GM12875 (cell line): ENCODE measurements around the gene SYNJ2.
A peak's percentile ranks its signal among the peaks of the same experiment; 100 is the strongest.

ENCODE experiments used
- H3K4me3 ChIP-seq: one replicate; pipeline ENCODE4 v1.5.1; 2011; ENCODE audit warnings: low read depth, low read length, control low read depth
- TF ChIP-seq, protein P1 (sequence below): IDR thresholded peaks from 2 replicates; pipeline ENCODE4 v1.5.1; 2011; ENCODE audit warnings: low read depth, mild to moderate bottlenecking, control low read depth, inconsistent platforms, low read length, moderate library complexity, borderline replicate concordance; ENCODE audit not compliant: insufficient read depth

The SYNJ2 gene

DNA sequence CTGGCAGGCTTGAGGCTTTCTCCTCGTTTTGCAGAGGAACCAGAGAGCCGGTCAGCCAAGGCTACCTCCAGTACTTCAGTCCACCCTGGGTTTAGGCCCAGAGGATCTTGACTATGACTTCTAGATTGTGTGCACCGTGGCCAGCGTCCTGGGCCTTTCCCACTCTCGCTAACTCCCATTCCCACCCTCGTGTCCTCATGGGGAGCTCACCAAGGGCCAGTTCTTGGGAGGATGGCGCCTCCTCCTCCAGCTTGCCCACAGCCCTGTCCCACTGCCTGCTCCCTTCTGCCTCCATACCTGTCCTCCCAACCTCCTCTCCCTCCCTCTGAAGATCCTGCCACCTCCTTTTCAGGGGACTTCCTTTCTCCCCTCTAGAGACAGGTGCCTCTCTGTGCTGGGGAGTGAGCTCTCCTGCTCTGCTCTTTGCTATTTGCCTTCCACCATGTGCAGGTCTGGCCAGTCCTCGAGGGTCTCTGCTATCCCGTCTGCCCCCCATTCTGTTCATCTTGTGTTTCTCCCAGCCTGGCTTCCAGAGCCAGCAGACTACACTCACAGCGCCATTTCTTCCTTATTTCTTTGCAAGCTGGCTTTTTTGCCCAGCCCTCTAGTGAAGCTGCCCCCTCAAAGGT lies 4.4 kb upstream of the SYNJ2 start:
- TF ChIP-seq, protein P1, sequence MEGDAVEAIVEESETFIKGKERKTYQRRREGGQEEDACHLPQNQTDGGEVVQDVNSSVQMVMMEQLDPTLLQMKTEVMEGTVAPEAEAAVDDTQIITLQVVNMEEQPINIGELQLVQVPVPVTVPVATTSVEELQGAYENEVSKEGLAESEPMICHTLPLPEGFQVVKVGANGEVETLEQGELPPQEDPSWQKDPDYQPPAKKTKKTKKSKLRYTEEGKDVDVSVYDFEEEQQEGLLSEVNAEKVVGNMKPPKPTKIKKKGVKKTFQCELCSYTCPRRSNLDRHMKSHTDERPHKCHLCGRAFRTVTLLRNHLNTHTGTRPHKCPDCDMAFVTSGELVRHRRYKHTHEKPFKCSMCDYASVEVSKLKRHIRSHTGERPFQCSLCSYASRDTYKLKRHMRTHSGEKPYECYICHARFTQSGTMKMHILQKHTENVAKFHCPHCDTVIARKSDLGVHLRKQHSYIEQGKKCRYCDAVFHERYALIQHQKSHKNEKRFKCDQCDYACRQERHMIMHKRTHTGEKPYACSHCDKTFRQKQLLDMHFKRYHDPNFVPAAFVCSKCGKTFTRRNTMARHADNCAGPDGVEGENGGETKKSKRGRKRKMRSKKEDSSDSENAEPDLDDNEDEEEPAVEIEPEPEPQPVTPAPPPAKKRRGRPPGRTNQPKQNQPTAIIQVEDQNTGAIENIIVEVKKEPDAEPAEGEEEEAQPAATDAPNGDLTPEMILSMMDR: no peak
- no peak overlapping the region for H3K4me3 ChIP-seq

DNA sequence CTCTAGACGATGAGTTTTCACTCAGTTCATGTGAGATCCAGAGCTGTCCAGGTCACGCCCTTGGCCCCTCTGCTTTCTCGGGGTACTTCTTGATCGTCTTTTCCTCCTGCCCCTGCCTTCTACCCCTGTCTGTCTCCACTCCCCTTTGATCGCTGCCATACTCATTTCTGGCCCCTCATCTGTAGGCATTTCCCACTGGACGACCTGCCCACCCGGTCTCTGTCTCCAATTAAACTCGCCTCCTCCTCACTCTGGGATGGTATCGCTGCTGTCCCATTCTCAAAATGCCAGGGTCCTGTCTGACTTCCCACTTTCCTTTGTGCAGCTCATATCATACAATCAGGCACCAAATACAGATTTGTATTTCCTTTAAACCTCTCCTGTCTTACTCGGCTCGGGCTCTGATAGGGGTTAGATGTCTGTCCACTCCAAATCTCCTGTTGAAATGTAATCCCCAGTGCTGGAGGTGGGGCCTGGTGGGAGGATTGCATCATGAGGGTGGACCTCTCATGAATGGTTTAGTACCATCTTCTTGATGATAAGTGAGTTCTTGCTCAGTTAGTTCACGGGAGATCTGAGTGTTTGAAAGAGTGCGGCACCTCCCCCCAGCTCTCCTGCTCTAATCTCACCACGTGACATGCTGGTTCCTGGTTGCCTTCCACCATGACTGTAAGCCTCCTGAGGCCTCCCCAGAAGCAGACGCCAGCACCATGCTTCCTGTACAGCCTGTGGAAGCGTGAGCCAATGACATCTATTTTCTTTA lies 3.5 kb upstream of the SYNJ2 start:
- TF ChIP-seq, protein P1: no peak
- H3K4me3 ChIP-seq: no peak overlapping the region

DNA sequence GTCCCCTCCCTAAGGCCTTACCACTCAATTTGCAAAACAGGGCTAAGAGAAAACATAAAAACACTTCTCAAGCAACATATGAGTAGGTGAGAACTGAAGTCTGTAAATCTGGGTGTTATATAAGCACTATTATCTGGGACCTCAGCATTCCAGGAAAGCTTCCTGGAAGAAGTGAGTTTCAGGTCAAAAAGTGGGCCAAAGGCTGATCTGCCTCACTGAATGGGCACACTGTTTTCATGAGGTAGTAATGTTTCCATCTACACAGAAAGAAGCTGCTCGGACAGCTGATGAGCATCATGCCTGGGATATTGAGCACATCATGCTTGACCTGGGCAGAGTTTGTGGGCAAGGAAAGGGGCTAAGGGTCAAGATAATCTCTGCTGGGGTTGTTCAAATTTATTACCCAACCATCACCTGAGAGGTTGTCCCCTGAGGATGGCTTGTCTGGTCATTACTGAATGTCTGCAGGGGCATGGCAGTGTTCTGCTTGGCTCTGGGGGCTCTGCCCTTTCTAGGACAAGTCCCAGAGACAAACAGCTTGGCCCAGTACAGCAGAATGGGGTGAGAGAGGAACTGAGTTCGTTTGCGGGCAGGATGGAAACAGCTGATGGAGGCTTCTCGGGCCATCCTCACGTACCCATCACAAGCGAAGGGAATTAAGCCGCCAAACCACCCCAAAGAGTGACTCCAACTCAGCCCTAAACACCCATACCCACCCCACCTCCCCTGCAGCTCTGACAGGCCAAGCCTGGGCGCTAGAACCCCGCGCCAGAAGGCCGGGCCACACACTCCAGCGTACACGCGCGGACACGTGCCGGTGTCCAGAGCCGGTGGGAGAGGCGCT lies 1.2 kb upstream of the SYNJ2 start:
- TF ChIP-seq, protein P1: no peak
- peak overlapping the region; percentile 60 for H3K4me3 ChIP-seq

DNA sequence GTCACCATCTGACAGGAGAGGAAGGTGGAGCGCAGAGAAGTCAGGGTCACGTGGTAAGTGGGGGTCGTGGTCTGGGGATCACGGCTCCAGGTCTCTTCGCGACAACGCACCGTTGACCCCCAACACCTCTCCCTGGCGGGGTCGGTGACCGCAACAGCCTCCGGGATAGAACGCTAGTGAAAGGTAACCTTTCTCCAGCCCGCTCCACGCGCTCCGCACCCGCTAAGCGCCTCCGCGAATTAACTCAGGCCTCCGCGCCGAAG lies 600 bp upstream of the SYNJ2 start:
- TF ChIP-seq, protein P1: no peak
- H3K4me3 ChIP-seq: peak overlapping the region; percentile 60

DNA sequence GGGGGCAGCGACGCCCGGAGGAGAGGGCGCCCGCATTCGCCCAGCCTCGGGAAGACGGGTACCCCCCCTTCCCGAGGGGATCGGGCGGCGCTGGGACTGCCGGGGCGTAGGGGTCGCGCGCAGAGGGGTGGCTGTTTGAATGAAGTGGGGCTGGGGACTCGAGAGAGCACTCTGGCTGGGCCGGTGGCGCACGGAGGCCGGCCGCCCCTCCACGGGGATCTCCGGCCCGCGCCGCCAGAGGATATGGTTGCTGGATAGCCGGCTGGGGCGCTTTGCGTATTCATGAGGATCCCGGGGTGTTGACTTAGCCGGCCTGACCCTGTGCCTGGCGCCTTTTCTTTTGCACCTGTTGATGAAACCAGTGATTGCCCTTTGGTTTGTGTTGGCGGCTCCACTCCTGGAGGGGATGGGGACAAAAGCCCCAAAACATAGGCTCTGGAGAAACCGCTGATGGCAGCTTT lies 469 bp downstream of the SYNJ2 start:
- H3K4me3 ChIP-seq: peak overlapping the region; percentile 60
- TF ChIP-seq, protein P1: no peak

DNA sequence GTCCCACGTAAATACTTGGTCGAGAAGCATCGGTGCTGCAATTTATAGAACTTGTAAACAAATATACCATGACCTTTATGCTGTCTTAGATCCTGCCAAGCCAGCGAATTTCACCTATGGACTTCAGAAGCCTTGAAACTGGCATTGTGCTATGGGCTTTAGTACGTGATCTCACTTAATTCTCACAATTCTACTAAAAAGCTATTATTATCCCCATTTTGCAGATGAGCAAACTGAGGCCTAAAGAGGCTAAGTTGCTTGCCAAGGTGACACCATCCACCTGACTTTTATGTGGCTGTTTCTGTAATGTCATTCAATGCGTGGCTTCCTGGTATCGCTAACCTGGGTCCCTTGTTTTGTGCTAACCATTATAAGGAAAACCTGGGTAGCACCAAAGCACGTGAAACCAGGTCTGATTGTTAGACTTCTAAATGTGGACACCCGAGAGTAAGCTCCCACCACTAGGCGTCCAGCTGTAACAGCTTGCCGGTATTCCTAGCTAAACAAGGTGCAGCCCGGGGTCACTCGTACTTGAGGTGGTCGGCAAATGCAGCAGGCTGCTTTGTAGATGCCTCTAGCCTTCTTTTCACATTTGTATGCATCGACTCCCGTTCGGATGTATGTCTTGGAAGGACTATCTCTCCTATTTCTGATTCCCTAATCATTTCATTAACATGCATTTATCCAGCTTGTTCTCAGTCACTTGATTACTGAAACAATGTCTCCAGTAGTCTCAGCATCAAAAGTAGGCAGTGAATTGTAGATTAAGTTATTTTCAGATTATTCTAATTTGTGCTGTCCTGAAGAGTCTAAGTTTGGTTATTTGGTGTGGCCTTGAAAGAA lies 1.1 kb downstream of the SYNJ2 start:
- TF ChIP-seq, protein P1: peak; percentile 27; the same call in 1 of the 2 replicates
- H3K4me3 ChIP-seq: peak overlapping the region; percentile 60
